NB4 (cell line): ENCODE measurements around the gene HSD11B1L.

ENCODE experiments used
- MYC ChIP-seq: IDR thresholded peaks from 2 replicates; pipeline ENCODE4 v1.6.1; 2011; ENCODE audit warnings: low read depth, low read length
- POLR2A ChIP-seq: IDR thresholded peaks from 2 replicates; pipeline ENCODE4 v1.6.1; 2011; ENCODE audit warnings: mild to moderate bottlenecking; ENCODE audit not compliant: insufficient read length; ENCODE audit errors: extremely low read depth
- TF ChIP-seq, protein P1 (sequence below): IDR thresholded peaks from one replicate; pipeline ENCODE4 v1.5.1; 2012; ENCODE audit warnings: low read depth, low read length
- TF ChIP-seq, protein P2 (sequence below): IDR thresholded peaks from 2 replicates; pipeline ENCODE4 v1.6.1; 2011; ENCODE audit warnings: low read depth, low read length

DNA sequence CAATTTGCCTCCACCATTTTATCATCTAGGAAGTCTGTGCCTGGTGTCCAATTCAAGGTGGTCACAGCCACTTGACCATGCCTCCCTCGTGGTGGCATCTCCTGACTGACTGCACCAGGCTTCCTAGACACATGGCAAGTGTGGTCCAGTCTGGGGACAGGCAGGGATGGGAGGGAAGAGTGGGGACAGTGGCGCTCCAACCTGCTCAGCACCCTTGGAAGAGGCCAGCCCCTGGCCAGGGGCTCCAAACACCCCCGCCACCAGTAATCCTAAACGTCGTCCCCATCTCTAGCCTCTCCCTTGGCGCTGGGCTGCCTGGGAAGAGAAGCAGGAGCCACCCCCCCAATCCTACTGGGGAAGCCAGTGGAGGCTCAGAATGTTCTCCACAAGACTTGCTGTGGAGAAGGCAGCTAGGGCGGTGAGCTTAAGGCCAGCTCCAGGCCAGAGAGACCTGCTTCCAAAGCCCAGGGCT is 11.9 kb downstream of the HSD11B1L start:
- TF ChIP-seq, protein P1, sequence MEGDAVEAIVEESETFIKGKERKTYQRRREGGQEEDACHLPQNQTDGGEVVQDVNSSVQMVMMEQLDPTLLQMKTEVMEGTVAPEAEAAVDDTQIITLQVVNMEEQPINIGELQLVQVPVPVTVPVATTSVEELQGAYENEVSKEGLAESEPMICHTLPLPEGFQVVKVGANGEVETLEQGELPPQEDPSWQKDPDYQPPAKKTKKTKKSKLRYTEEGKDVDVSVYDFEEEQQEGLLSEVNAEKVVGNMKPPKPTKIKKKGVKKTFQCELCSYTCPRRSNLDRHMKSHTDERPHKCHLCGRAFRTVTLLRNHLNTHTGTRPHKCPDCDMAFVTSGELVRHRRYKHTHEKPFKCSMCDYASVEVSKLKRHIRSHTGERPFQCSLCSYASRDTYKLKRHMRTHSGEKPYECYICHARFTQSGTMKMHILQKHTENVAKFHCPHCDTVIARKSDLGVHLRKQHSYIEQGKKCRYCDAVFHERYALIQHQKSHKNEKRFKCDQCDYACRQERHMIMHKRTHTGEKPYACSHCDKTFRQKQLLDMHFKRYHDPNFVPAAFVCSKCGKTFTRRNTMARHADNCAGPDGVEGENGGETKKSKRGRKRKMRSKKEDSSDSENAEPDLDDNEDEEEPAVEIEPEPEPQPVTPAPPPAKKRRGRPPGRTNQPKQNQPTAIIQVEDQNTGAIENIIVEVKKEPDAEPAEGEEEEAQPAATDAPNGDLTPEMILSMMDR: no peak
- TF ChIP-seq, protein P2, sequence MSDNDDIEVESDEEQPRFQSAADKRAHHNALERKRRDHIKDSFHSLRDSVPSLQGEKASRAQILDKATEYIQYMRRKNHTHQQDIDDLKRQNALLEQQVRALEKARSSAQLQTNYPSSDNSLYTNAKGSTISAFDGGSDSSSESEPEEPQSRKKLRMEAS: no peak
- TF ChIP-seq POLR2A (no peak), MYC (no peak)
